Endometrial microvascular endothelial cells (primary cell): ENCODE data around the gene PTCD1. TPM values are rescaled to one million over a fixed set of nuclear protein-coding genes. Genes with fewer than 3 reads are reported as not detected.

ENCODE experiments used
- in situ Hi-C: cut with HindIII; loops from 2 replicates; pipeline ENCODE4 v1.10.0; 2017; ENCODE audit warnings: low sequenced_read_pairs, low pct_unique_long_range_greater_than_20kb; ENCODE audit errors: inconsistent ontology term
- total RNA-seq: library from RNA; depleted of rRNA; stranded (reverse); fragments of >200 nt; gene quantifications from one replicate; pipeline ENCODE4 v1.2.3, GENCODE V29; 2015; ENCODE audit errors: inconsistent ontology term

Gene PTCD1, protein sequence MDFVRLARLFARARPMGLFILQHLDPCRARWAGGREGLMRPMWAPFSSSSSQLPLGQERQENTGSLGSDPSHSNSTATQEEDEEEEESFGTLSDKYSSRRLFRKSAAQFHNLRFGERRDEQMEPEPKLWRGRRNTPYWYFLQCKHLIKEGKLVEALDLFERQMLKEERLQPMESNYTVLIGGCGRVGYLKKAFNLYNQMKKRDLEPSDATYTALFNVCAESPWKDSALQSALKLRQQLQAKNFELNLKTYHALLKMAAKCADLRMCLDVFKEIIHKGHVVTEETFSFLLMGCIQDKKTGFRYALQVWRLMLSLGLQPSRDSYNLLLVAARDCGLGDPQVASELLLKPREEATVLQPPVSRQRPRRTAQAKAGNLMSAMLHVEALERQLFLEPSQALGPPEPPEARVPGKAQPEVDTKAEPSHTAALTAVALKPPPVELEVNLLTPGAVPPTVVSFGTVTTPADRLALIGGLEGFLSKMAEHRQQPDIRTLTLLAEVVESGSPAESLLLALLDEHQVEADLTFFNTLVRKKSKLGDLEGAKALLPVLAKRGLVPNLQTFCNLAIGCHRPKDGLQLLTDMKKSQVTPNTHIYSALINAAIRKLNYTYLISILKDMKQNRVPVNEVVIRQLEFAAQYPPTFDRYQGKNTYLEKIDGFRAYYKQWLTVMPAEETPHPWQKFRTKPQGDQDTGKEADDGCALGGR
- 3.0 TPM for total RNA-seq

DNA sequence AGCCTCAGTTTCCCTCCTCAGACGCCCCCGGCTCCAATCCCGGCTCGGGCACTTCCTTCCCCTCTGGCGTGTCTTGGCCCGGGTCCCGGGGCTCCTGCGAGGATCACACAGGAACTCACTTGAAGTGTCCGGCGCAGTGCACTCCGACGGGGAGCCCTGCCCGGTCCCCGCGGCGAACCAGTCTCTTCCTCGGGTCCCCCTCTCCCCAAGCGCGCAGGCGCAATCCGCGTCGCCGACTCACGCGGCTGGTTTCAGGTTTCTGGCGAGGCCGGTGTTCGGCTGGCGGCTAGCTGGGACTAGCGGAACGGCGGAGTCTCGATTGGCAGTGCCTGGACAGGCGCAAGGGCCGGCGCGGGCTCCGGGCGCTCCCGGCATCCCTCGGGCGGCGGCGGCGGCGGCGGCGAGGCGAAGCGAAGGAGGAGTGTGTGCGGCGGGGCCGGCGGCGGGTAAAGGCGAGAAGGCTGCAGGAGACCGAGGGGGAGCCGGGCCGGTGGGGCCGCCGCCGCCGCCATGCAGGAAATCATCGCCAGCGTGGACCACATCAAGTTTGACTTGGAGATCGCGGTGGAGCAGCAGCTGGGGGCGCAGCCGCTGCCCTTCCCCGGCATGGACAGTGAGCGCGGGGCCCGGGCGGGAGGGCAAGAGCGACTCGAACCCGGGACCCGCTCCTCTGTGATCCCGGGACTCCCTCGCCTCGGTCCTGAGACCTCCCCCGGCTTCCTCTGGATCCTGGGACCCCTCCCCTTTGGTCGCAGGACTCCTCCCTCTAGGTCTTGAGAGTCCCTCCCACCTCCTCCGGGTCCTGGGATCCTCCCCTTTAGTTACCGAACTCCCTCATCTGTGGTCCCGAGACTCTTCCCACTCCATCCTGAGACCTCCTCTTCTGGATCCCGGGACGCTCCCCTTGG lies at the start of gene PTCD1, which contains the start of gene CPSF4:
Gene PTCD1, minus strand, starts transcription at position 226 of the 908 bp plus-strand sequence. CDS start 3,556 bp downstream, outside the sequence.
Gene CPSF4, plus strand, starts transcription at position 371 of the 908 bp plus-strand sequence. Its CDS starts 140 bp downstream, at position 511.
- in situ Hi-C loops, result no loop called here

DNA sequence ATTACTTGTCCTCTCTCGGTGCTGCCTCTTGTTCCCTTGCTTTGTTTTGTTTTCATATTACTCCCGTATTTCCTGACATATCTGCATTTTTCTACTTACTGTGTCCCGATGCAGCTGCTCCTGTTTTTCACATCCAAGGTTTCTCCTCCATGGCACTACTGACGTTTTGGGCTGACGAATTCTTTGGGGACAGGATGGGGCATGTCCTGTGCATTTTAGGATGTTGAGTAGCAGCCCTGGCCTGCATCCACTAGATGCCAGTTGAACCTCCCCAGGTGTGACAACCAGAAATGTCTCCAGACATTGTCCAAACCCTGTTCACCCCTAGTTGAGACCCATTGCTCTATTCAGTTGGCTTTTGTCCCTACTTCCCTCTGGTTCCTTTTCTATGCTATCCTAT lies 46.5 kb upstream of the PTCD1 start:
- in situ Hi-C loops, result no loop called here

- in situ Hi-C loops, result no loop called here
These were observed 40.2 kb upstream of the PTCD1 start for GRCh38 chr7:99478464-99479440.

- in situ Hi-C loops, result no loop called here
These were observed 37.5 kb upstream of the PTCD1 start for GRCh38 chr7:99476107-99476506.

DNA sequence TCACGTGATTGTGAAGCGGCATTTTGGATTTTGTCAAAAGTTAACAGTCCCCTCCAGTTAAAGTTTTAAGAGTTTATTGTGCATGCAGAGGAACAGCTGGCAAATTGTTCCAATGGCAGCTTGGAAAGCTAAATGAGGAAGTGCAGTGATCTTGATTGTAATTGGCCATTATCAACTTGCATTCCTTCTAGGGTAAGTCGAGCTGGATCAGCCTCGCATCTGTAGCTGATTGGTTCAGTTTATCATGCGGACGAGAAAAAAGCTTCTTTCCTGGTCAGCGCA lies 34.7 kb upstream of the PTCD1 start:
- in situ Hi-C loops, result no loop called here

- in situ Hi-C loops, result no loop called here
These were observed 34.1 kb upstream of the PTCD1 start, which contains the start of gene ZNF789 for GRCh38 chr7:99472561-99473314. Gene ZNF789, plus strand, starts transcription at chr7:99472890. Its CDS starts 3,567 bp downstream, at chr7:99476457.

GRCh38 chr7:99469381-99470065 lies 30.9 kb upstream of the PTCD1 start:
- in situ Hi-C loops, result no loop called here

DNA sequence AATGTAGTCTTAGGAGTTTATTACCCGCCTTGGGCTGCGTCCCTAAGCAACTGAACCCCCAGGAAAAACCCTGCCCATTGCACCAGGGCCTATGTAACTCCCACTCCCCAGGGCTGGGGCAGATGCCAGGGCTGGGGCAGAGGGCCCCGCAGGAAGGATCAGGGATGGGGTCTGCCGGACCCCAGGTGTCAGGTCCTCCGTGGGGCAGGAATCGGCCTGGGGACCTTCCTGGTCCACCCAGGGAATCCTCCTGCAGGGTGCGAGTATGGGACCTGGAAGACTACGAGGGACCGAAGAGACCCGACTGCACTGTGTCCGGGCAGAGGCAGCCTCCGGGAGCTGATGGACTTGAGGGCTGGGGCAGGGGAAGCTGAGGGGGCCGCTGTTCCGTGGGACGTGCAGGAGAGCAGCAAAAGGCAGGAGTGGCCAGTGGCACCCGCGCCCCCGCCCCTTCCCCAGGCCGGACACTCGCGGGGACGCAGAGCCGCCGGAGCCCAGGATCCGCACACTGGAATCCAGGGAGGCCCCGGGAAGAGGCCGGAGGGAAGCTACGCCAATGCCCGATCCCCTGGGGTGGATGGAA lies 29.8 kb upstream of the PTCD1 start:
- in situ Hi-C loops, result no loop called here

DNA sequence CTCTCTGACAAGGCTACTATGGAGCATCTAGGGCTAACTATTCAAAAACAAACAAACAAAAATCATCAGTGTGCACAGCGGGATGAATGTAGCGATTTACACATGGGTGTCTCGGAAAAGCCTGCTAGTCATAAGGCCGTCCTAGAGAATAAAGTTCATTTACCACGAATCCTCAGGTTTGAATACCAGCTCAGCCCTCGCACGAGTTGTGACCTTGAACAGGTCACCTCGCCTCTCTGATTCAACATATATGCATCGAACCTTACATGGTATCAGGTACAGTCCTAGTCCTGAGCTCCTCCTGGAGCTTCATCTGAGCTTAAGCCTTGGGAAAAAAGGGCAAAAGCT lies 26.8 kb upstream of the PTCD1 start:
- in situ Hi-C loops, result no loop called here

GRCh38 chr7:99461221-99461620 lies 22.6 kb upstream of the PTCD1 start:
- in situ Hi-C loops, result no loop called here

- in situ Hi-C loops, result no loop called here
These were observed 22.1 kb upstream of the PTCD1 start for GRCh38 chr7:99460651-99461050.

GRCh38 chr7:99459087-99459486 lies 20.5 kb upstream of the PTCD1 start:
- in situ Hi-C loops, result no loop called here

GRCh38 chr7:99457650-99458493 lies 19.3 kb upstream of the PTCD1 start:
- in situ Hi-C loops, result no loop called here

- in situ Hi-C loops, result no loop called here
These were observed 18.6 kb upstream of the PTCD1 start for GRCh38 chr7:99457050-99457649.

- in situ Hi-C loops, result no loop called here
These were observed 17.7 kb upstream of the PTCD1 start for GRCh38 chr7:99456288-99456687.
